ENCODE results near the gene IWS1.
"Not testable (repeated sequence)": the region's sequence is repeated elsewhere in the genome, so short reads cannot be mapped to it uniquely, and the experiment has no call there.

The IWS1 gene

GRCh38 chr2:127526132-127527000 is at the start of gene IWS1:
TSS of gene IWS1 (minus strand) at chr2:127526489. CDS start at chr2:127526208, 281 bp downstream.
- DNase-seq (ENCODE audit: low read depth, low spot score): peak; percentile 99

GRCh38 chr2:127575941-127576432 is 49.7 kb upstream of the IWS1 start:
- no peak for DNase-seq (ENCODE audit: low read depth, low spot score)

- no peak for DNase-seq (ENCODE audit: low read depth, low spot score)
Observed at GRCh38 chr2:127575185-127575765, 49.0 kb upstream of the IWS1 start.

- no peak for DNase-seq (ENCODE audit: low read depth, low spot score)
Observed at GRCh38 chr2:127574656-127575055, 48.4 kb upstream of the IWS1 start.

GRCh38 chr2:127573771-127574170 is 47.5 kb upstream of the IWS1 start:
- no peak for DNase-seq (ENCODE audit: low read depth, low spot score)

- DNase-seq (ENCODE audit: low read depth, low spot score): no peak
Observed at GRCh38 chr2:127573298-127573697, 47.0 kb upstream of the IWS1 start.

- DNase-seq (ENCODE audit: low read depth, low spot score): no peak
Observed at GRCh38 chr2:127572841-127573240, 46.6 kb upstream of the IWS1 start.

GRCh38 chr2:127572352-127572751 is 46.1 kb upstream of the IWS1 start:
- DNase-seq (ENCODE audit: low read depth, low spot score): not testable (repeated sequence)

GRCh38 chr2:127570282-127571250 is 44.3 kb upstream of the IWS1 start:
- DNase-seq (ENCODE audit: low read depth, low spot score): peak; percentile 57

GRCh38 chr2:127569666-127570065 is 43.4 kb upstream of the IWS1 start:
- DNase-seq (ENCODE audit: low read depth, low spot score): no peak

- no peak for DNase-seq (ENCODE audit: low read depth, low spot score)
Observed at GRCh38 chr2:127568128-127568527, 41.8 kb upstream of the IWS1 start.

- no peak for DNase-seq (ENCODE audit: low read depth, low spot score)
Observed at GRCh38 chr2:127567351-127567854, 41.1 kb upstream of the IWS1 start.

GRCh38 chr2:127566576-127566975 is 40.3 kb upstream of the IWS1 start:
- DNase-seq (ENCODE audit: low read depth, low spot score): no peak

GRCh38 chr2:127566139-127566417 is 39.8 kb upstream of the IWS1 start:
- DNase-seq (ENCODE audit: low read depth, low spot score): no peak

GRCh38 chr2:127565261-127566138 is 39.2 kb upstream of the IWS1 start:
- DNase-seq (ENCODE audit: low read depth, low spot score): no peak

- no peak for DNase-seq (ENCODE audit: low read depth, low spot score)
Observed at GRCh38 chr2:127564429-127565260, 38.4 kb upstream of the IWS1 start.

- no peak for DNase-seq (ENCODE audit: low read depth, low spot score)
Observed at GRCh38 chr2:127563458-127564428, 37.5 kb upstream of the IWS1 start.

- DNase-seq (ENCODE audit: low read depth, low spot score): no peak
Observed at GRCh38 chr2:127562936-127563335, 36.6 kb upstream of the IWS1 start.

GRCh38 chr2:127561371-127561770 is 35.1 kb upstream of the IWS1 start:
- no peak for DNase-seq (ENCODE audit: low read depth, low spot score)
